GM12891 (cell line): Measurements from ENCODE around the gene SEPTIN2.

ENCODE experiments used
- POLR2A ChIP-seq: IDR thresholded peaks from 2 replicates; pipeline ENCODE4 v1.6.1; 2011; ENCODE audit warnings: low read depth, low read length, control low read depth
- POLR2AphosphoS5 ChIP-seq: IDR thresholded peaks from 2 replicates; pipeline ENCODE4 v1.6.1; 2011; ENCODE audit warnings: low read depth, low read length, control low read depth
- SPI1 ChIP-seq: IDR thresholded peaks from 2 replicates; pipeline ENCODE4 v1.6.1; 2011; ENCODE audit warnings: low read depth, low read length, control low read depth
- TAF1 ChIP-seq: IDR thresholded peaks from 2 replicates; pipeline ENCODE4 v1.6.1; 2011; ENCODE audit warnings: low read depth, low read length, control low read depth

GRCh38 chr2:241321886-241322285, 6.2 kb downstream of the SEPTIN2 start:
- TF ChIP-seq POLR2A: no peak
- no peak for TF ChIP-seq SPI1
- no peak for TF ChIP-seq TAF1
- TF ChIP-seq POLR2AphosphoS5: no peak
